ENCODE results near the gene MNX1. TPM values are rescaled to one million over a fixed set of nuclear protein-coding genes. Genes with fewer than 3 reads are reported as not detected.

MNX1 gene
- total RNA-seq (2013; cell fraction: nucleolus; rRNA removed), result 1.7 and 2.8 TPM in 2 replicates
- total RNA-seq (2014; rRNA removed) (1.0 and 1.3 TPM in 2 replicates), total RNA-seq (2014; rRNA removed; fragmentation: Illumina TruSeq; extraction: Trizol) (0.54 and 0.60 TPM in 2 replicates), total RNA-seq (2021) (1.8 and 2.3 TPM in 2 replicates), polyA plus RNA-seq (2011; rRNA removed) (1.9 and 2.3 TPM in 2 replicates), polyA plus RNA-seq (2014; fragmentation: Illumina TruSeq; extraction: Trizol) (0.48 TPM in 1 of 2 replicates, not detected in the other), polyA plus RNA-seq (2014; fragmentation: Nextera tagmentation; extraction: Ambion mirVana) (under 1 TPM in 1 of 2 experiments, not detected in 1; 0.22 TPM), polyA plus RNA-seq (2014; rRNA removed) (1.7 and 2.7 TPM in 2 replicates), polyA plus RNA-seq (2016; fragmentation: Nextera tagmentation; extraction: Ambion mirVana) (1 to 10 TPM in 1 of 2 experiments, under 1 TPM in 1; 0.32 to 1.4 TPM), polyA minus RNA-seq (2011; rRNA and poly(A)+ RNA removed) (1.1 and 3.8 TPM in 2 replicates), Bru-seq, nascent RNA (percentile 54 among the genes with signal in this experiment), BruChase-seq, experiment 1, labeled RNA remaining after a 6-hour chase (percentile 46 among the genes with signal in this experiment), BruChase-seq, experiment 2, labeled RNA remaining after a 2-hour chase (percentile 51 among the genes with signal in this experiment)
- not detected for polyA plus RNA-seq (2011; ENCODE audit: low read depth)
- 1.5 and 2.7 TPM in 2 replicates for polyA plus RNA-seq (2011; cell fraction: cytosol; rRNA removed)
- polyA plus RNA-seq (2011; cell fraction: nucleus; rRNA removed), result 12.1 and 18.3 TPM in 2 replicates
- 0.91 and 0.92 TPM in 2 replicates for polyA plus RNA-seq (2012)
- polyA minus RNA-seq (2011; cell fraction: cytosol; rRNA and poly(A)+ RNA removed), result 1.2 and 2.5 TPM in 2 replicates
- 7.1 and 11.5 TPM in 2 replicates for polyA minus RNA-seq (2011; cell fraction: nucleus; rRNA and poly(A)+ RNA removed)
- long read RNA-seq, experiment 1, partial matches to known transcripts, result 0 of 2 reads
- long read RNA-seq, experiment 1, other reads (novel, unspliced or antisense), result 0 of 2 reads
- long read RNA-seq, experiment 2, partial matches to known transcripts, result 0 of 4 reads
- long read RNA-seq, experiment 2, other reads (novel, unspliced or antisense), result 1 of 4 reads

GRCh38 chr7:157010588-157011332 is at the start of gene MNX1:
Gene MNX1, minus strand, starts transcription at chr7:157010663. Its CDS starts 313 bp downstream, at chr7:157010350.
- Histone ChIP-seq H3K27me3 (replicated peaks in 1 of 2; ENCODE audit: control insufficient read depth in 2 of 2, insufficient read depth in 2 of 2, low read length in 1 of 2) (peaks cover 0 to 12% of the 10 kb centered on the region in 2 experiments; a peak in 1 of 4 replicates), H3K4me1 (ENCODE audit: control insufficient read depth, insufficient read depth, low read length) (peaks cover 19% of the 10 kb centered on the region), H3K79me2 (ENCODE audit: control insufficient read depth, insufficient read depth, low read length) (no peaks in the 10 kb centered on the region), H3K27ac (ENCODE audit: control insufficient read depth, insufficient read depth) (no peak within 1 kb of the TSS), H4K20me1 (ENCODE audit: control insufficient read depth, insufficient read depth) (no peaks in the 10 kb centered on the region), H3K9ac (ENCODE audit: control insufficient read depth, insufficient read depth, low read length) (peak within 1 kb of the TSS; percentile 38; the same call in 1 of the 2 replicates), H3K4me3 (peak within 1 kb of the TSS; percentile 74), H3K4me2 (ENCODE audit: control insufficient read depth, insufficient read depth) (peak within 1 kb of the TSS; percentile 98), H2AFZ (ENCODE audit: control insufficient read depth, low read depth, low read length) (peak within 1 kb of the TSS; percentile 91), H3K36me3 (ENCODE audit: control insufficient read depth in 2 of 2, insufficient read depth in 2 of 2, low read length in 1 of 2) (no peaks in the 10 kb centered on the region), H3K9me3 (replicated peaks; ENCODE audit: control insufficient read depth, insufficient read depth, low read length) (no peaks in the 10 kb centered on the region)
- FAIRE-seq (no peak), DNase-seq (ENCODE audit: low read depth, low spot score) (no peak), ATAC-seq (peak; percentile 92)
- RAD21 ChIA-PET (ENCODE audit: unreplicated experiment), result interaction anchor here (1.0 to 1.6 kb wide), 3 partner anchors 60 to 130 kb away, joined by 3 to 5 read pairs (median 4); partner anchors contain the start of gene LMBR1
- SMC1A ChIA-PET (ENCODE audit: uncharacterized antibody, unreplicated experiment), result interaction anchor here (0.7 kb wide), 1 partner anchor 13 kb away, joined by 3 read pairs; no protein-coding TSS in a partner anchor
- in situ Hi-C loops (cut with MboI), result no loop called here
- POLR2A ChIA-PET, result interaction anchor here (0.6 to 1.3 kb wide), 2 partner anchors 118 to 128 kb away, joined by 3 to 6 read pairs; partner anchors contain the start of genes LMBR1 and UBE3C
- BruUV-seq (replicated peaks), result no TSS peak
- intact Hi-C loops (cut with micrococcal nuclease; ENCODE audit: unreplicated experiment), result loop anchor here (2.0 to 10.0 kb wide), 3 partner anchors 116 to 344 kb away; partner anchors contain the start of genes LMBR1 and UBE3C
- CTCF ChIA-PET, result interaction anchor here (1.6 kb wide), 1 partner anchor 62 kb away, joined by 3 read pairs; the partner anchor contains the start of gene NOM1
- 11% methylated on average over 44 of the region's 87 CpGs for WGBS (ENCODE audit: insufficient coverage, insufficient replicate concordance, low lambda C conversion rate, missing lambda C conversion rate)
- TF ChIP-seq SUPT20H (IDR thresholded peaks at IDR 0.05; ENCODE audit: borderline replicate concordance, control insufficient read depth, low read depth, low read length), result no peak
- TF ChIP-seq E2F4 (IDR thresholded peaks at IDR 0.05; ENCODE audit: low read depth, low read length), result peak; percentile 55; the same call in 1 of the 2 replicates
- peak; percentile 66 for TF ChIP-seq IRF3 (IDR thresholded peaks at IDR 0.05)
- TF ChIP-seq EGR1 (IDR thresholded peaks at IDR 0.05; ENCODE audit: borderline replicate concordance in 1 of 2, low read depth in 2 of 2, low read length in 2 of 2), result peak in 1 of 2 experiments; percentile 63; a peak in 2 of 3 replicates
- no peak for TF ChIP-seq CREM (IDR thresholded peaks at IDR 0.05; ENCODE audit: low read depth)
- peak; percentile 65 for TF ChIP-seq ZNF592 (IDR thresholded peaks at IDR 0.05)
- no peak for TF ChIP-seq TARDBP (IDR thresholded peaks at IDR 0.05; ENCODE audit: borderline replicate concordance)
- TF ChIP-seq DPF2 (IDR thresholded peaks at IDR 0.05), result peak; percentile 90
- 0 out of 2 replicates have a peak, but pooled peaks have one; percentile 17 for TF ChIP-seq NBN (IDR thresholded peaks at IDR 0.05)
